Measurements from ENCODE around the gene HAPLN2. TPM values are rescaled to one million over a fixed set of nuclear protein-coding genes. Genes with fewer than 3 reads are reported as not detected.
A peak's percentile ranks its signal among the peaks of the same experiment; 100 is the strongest.

HAPLN2 gene
- total and polyA plus RNA-seq, 2 of the 8 experiments (the other 6 are each of a cell fraction or from before 2014, with no cell fraction given), result 0.19 to 0.51 TPM

DNA sequence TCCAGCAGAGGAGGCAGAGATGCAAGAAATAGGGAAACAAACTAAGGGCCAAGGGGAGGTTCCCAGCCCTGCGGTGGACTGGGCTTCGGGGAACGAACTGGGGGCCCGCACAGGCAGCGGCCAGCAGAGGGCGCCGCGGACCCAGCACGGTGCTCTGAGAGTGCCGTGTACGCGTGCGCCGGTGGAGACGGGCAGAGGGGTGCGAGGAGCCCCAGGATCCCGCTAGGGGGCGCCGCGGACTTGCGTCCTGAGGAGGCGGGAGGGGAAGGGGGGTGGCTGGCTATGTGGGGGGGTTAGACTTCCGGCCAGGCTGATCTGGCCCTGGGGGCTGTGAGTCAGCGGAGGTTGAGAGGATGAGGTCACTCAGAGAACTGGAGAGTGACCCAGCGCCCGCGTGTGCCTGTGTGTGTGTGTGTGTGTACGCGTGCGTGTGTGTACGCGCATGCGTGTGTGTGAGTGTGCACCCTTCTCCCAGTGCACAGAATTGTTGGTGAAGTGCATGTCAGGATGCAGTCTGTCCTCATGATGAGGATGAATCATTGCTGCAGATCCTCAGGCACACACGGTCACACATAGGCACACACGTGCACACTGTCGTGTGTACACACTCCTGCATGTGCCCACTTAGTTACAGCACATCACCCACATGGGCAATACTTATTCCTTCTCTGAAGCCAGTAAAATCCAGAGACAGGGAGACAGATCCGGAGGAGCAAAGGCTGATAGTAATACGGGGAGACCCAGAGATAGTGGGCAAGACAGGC, 41.0 kb downstream of the HAPLN2 start:
- Histone ChIP-seq H3K4me3 (ENCODE audit: extremely low read depth in 1 of 4, insufficient read depth in 2 of 4, low read depth in 3 of 4, low read length in 4 of 4) (no peak overlapping the region), H3K79me1 (ENCODE audit: low read depth, low read length) (no peaks in the 10 kb centered on the region), H3K18ac (ENCODE audit: extremely low read depth, low read length) (peak overlapping the region; percentile 97), H2BK12ac (ENCODE audit: low read depth, low read length) (peak overlapping the region; percentile 100), H3K4ac (replicated peaks; ENCODE audit: insufficient read length, low read depth, low read length) (peak overlapping the region; percentile 98), H3K9ac (replicated peaks in 1 of 4; ENCODE audit: extremely low read depth in 1 of 4, low read depth in 3 of 4, low read length in 3 of 4) (peak overlapping the region in 2 of 4 experiments; percentile 35 to 59; a peak in 3 of 7 replicates), H3K4me2 (ENCODE audit: insufficient read depth in 1 of 2, low read depth in 2 of 2, low read length in 2 of 2) (peak overlapping the region; percentile 5 to 40; a peak in 3 of 4 replicates), H2AFZ (ENCODE audit: low read length) (no peak overlapping the region; the same call in 1 of the 2 replicates), H4K5ac (ENCODE audit: insufficient read length, low read depth, low read length) (peak overlapping the region; percentile 71), H3K27me3 (replicated peaks in 1 of 4; ENCODE audit: control insufficient read depth in 3 of 4, extremely low read depth in 1 of 4, insufficient read depth in 3 of 4, low read length in 3 of 4) (peaks cover 2 to 44% (median 33%) of the 10 kb centered on the region in 4 experiments), H2BK15ac (ENCODE audit: low read length) (peak overlapping the region; percentile 99), H2BK5ac (ENCODE audit: low read depth, low read length) (peak overlapping the region; percentile 98), H3K14ac (ENCODE audit: insufficient read length) (no peak overlapping the region), H3K9me3 (ENCODE audit: insufficient read depth in 2 of 2, low read depth in 1 of 2, low read length in 1 of 2) (no peaks in the 10 kb centered on the region), H3K4me1 (replicated peaks in 1 of 4; ENCODE audit: control insufficient read depth in 3 of 4, insufficient read depth in 4 of 4, low read length in 3 of 4) (peaks cover 19 to 49% (median 43%) of the 10 kb centered on the region in 4 experiments), H3K27ac (ENCODE audit: low read depth, low read length) (peak overlapping the region; percentile 54; the same call in 1 of the 2 replicates), H3K56ac (replicated peaks; ENCODE audit: insufficient read length, low read depth, low read length) (peak overlapping the region; percentile 3), H2AK5ac (ENCODE audit: low read depth, low read length) (peak overlapping the region; percentile 100), H4K91ac (replicated peaks; ENCODE audit: insufficient read length, low read length) (peak overlapping the region; percentile 100), H2BK120ac (replicated peaks; ENCODE audit: low read depth, low read length) (peak overlapping the region; percentile 99), H4K8ac (ENCODE audit: extremely low read depth, insufficient read depth, low read length) (peak overlapping the region; percentile 93), H4K20me1 (replicated peaks in 1 of 2; ENCODE audit: control insufficient read depth in 1 of 2, insufficient read depth in 2 of 2, low read length in 2 of 2) (no peaks in the 10 kb centered on the region), H3K23me2 (ENCODE audit: low read depth, low read length) (peaks cover 11% of the 10 kb centered on the region), H2BK20ac (ENCODE audit: low read length) (peak overlapping the region; percentile 63), H3K36me3 (ENCODE audit: control insufficient read depth in 2 of 4, insufficient read depth in 4 of 4, low read length in 3 of 4) (no peaks in the 10 kb centered on the region), H3K23ac (ENCODE audit: insufficient read length) (no peak overlapping the region), H3K79me2 (ENCODE audit: control insufficient read depth in 1 of 2, insufficient read depth in 2 of 2, low read length in 2 of 2) (no peaks in the 10 kb centered on the region)
- FAIRE-seq (no peak), DNase-seq (ENCODE audit: low read depth in 1 of 2, low spot score in 2 of 2) (peak; percentile 96 to 100)
- WGBS, 2 experiments (ENCODE audit: extremely low coverage in 1 of 2, insufficient coverage in 1 of 2, insufficient read length in 1 of 2, insufficient replicate concordance in 2 of 2, low coverage in 1 of 2, low lambda C conversion rate in 2 of 2, missing lambda C conversion rate in 1 of 2), result 16% methylated on average over 29 of the region's 38 CpGs; no CpG with 5 or more reads in 1 of the 2 experiments
- ChIA-PET CTCF (ENCODE audit: partially characterized antibody) (interaction anchor here (0.7 to 66.0 kb wide), 22 partner anchors 8 to 260 kb away, joined by 3 to 4284 read pairs (median 4); partner anchors contain the start of genes BCAN, CRABP2, HAPLN2 and ISG20L2), POLR2A (ENCODE audit: partially characterized antibody) (interaction anchor here (0.6 to 12.0 kb wide), 14 partner anchors 8 to 229 kb away, joined by 3 to 419 read pairs (median 4); partner anchors contain the start of genes CRABP2, HDGF, ISG20L2 and METTL25B)
- TF ChIP-seq SP2 (IDR thresholded peaks at IDR 0.05; ENCODE audit: low read length) (no peak), RAD21 (IDR thresholded peaks at IDR 0.05 in 1 of 2, conservative IDR thresholded peaks at IDR 0.05 in 1 of 2; ENCODE audit: low read depth in 2 of 2, low read length in 2 of 2) (peak; percentile 87 to 96), HDAC6 (IDR thresholded peaks at IDR 0.05; ENCODE audit: low read depth, low read length) (no peak), CBX8 (IDR thresholded peaks at IDR 0.05; ENCODE audit: borderline replicate concordance, low read depth, low read length) (no peak), SP4 (IDR thresholded peaks at IDR 0.05; ENCODE audit: low read length) (no peak), CEBPB (IDR thresholded peaks at IDR 0.05; ENCODE audit: low read depth, low read length) (no peak), BACH1 (IDR thresholded peaks at IDR 0.05; ENCODE audit: low read length) (peak; percentile 61; the same call in 1 of the 2 replicates), CREB1 (IDR thresholded peaks at IDR 0.05) (peak; percentile 70), KDM4A (IDR thresholded peaks at IDR 0.05; ENCODE audit: low read depth, low read length, severe bottlenecking) (no peak), CTBP2 (IDR thresholded peaks at IDR 0.05; ENCODE audit: borderline replicate concordance, insufficient read depth, insufficient read length, low read length) (no peak), EZH2 (IDR thresholded peaks at IDR 0.05; ENCODE audit: low read depth, low read length, severe bottlenecking) (no peak)

Data from H1 (cell line).